H1 (cell line): ENCODE results near the gene TPRKB.

Source experiments
- CHD2 ChIP-seq: IDR thresholded peaks from 2 replicates; pipeline ENCODE4 v1.6.1; 2012; ENCODE audit warnings: low read length, improper control_type of control experiment
- CTCF ChIP-seq, 3 experiments: IDR thresholded peaks; 1 replicate in 2 of 3; 2 replicates in 1 of 3; pipeline versions ENCODE4 v1.5.1 to v1.6.1; 2011; ENCODE audit warnings: low read length in 3 of 3, mild to moderate bottlenecking in 3 of 3, inconsistent platforms in 2 of 3, low read depth in 1 of 3, moderate library complexity in 1 of 3; ENCODE audit not compliant: insufficient read depth in 1 of 3; ENCODE audit errors: control extremely low read depth in 1 of 3
- POLR2AphosphoS5 ChIP-seq: IDR thresholded peaks from 2 replicates; pipeline ENCODE4 v1.6.1; 2011; ENCODE audit warnings: low read depth, low read length
- TEAD4 ChIP-seq: IDR thresholded peaks from 2 replicates; pipeline ENCODE4 v1.6.1; 2012; ENCODE audit warnings: low read depth, low read length, inconsistent platforms, mixed read lengths
- TF ChIP-seq, protein P1 (sequence below): IDR thresholded peaks from 2 replicates; pipeline ENCODE4 v1.6.1; 2011; ENCODE audit warnings: low read depth, mild to moderate bottlenecking, low read length; ENCODE audit not compliant: insufficient read depth

GRCh38 chr2:73685764-73686438 is 51.2 kb downstream of the TPRKB start:
- no peak for TF ChIP-seq CTCF (IDR thresholded peaks at IDR 0.05; ENCODE audit: control extremely low read depth in 1 of 3, insufficient read depth in 1 of 3, low read depth in 1 of 3, low read length in 3 of 3)
- TF ChIP-seq POLR2AphosphoS5 = no peak
- TF ChIP-seq, protein P1, sequence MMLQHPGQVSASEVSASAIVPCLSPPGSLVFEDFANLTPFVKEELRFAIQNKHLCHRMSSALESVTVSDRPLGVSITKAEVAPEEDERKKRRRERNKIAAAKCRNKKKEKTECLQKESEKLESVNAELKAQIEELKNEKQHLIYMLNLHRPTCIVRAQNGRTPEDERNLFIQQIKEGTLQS = no peak
- no peak for TF ChIP-seq TEAD4
- no peak for TF ChIP-seq CHD2
